Thyroid gland (tissue), 4 donors: Measurements from ENCODE around the gene RXRB.

Source experiments
- POLR2A ChIP-seq, 2 donors: fragments of 450-650 bp; IDR thresholded peaks; one replicate each; pipeline ENCODE4 v1.6.1; 2017; ENCODE audit warnings: antibody characterized with exemption in 2 of 2, mild to moderate bottlenecking in 2 of 2, moderate library complexity in 1 of 2
- TF ChIP-seq, protein P1 (sequence below), 6 experiments: fragments of 200-600 bp in 3 of 6; fragments of 450-650 bp in 3 of 6; sonication (generic) in 3 of 6; IDR thresholded peaks; one replicate each; pipeline ENCODE4 v1.5.1; 2016 to 2019; ENCODE audit warnings: antibody characterized with exemption in 6 of 6, mild to moderate bottlenecking in 2 of 6, inconsistent platforms in 1 of 6, moderate library complexity in 1 of 6

DNA sequence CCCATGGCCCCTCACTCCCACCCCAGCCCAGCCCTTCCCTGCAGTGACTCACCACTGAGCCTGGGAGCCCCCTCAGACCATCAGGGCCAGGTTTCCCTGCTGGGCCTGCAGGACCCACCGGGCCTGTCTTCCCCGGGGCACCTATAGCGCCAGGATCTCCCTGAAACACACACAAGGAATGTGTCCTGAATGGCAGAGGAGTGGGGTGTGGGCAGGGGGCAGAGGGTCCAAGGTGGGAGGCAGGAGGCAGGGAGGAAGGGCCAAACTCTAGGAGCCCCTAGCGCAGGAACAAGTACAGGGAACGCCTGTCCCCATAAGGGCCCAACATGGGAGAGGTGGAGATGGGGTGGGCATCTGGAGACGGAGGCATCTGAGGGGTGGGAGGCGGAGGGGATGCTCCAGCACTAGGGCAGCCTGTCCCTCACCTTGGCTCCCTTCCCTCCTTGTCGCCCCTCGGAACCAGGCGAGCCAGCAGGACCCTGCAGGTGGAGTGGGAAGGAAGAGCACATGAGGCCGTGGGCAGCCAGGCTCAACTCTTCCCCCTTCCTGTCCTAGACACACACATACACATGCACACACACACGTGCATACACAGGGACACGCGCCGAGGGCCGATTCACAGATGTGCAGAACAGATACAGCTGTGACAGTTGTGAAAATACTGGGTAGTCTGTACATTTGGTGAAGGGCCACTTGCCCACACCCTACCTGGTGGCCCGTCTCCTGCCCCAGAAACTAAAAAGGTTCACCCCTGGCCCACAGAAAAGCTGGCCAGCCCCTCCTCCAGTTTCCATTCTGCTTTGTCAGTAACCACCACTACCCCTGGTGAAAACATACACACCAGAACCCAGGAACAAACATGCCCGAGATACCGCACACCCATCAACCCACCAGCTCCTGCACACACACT lies 32.8 kb downstream of the RXRB start:
- TF ChIP-seq, protein P1, sequence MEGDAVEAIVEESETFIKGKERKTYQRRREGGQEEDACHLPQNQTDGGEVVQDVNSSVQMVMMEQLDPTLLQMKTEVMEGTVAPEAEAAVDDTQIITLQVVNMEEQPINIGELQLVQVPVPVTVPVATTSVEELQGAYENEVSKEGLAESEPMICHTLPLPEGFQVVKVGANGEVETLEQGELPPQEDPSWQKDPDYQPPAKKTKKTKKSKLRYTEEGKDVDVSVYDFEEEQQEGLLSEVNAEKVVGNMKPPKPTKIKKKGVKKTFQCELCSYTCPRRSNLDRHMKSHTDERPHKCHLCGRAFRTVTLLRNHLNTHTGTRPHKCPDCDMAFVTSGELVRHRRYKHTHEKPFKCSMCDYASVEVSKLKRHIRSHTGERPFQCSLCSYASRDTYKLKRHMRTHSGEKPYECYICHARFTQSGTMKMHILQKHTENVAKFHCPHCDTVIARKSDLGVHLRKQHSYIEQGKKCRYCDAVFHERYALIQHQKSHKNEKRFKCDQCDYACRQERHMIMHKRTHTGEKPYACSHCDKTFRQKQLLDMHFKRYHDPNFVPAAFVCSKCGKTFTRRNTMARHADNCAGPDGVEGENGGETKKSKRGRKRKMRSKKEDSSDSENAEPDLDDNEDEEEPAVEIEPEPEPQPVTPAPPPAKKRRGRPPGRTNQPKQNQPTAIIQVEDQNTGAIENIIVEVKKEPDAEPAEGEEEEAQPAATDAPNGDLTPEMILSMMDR (IDR thresholded peaks at IDR 0.05): no peak
- no peak for TF ChIP-seq POLR2A (IDR thresholded peaks at IDR 0.05)
